HL-60 (cell line): ENCODE measurements around the gene SMAD2.

Experiments
- DNase-seq, 2 experiments: peaks; one replicate each; pipeline ENCODE4 v3.0.0-alpha.2; 2010 to 2020; ENCODE audit warnings: low read depth in 1 of 2, low spot score in 1 of 2
- H3K27ac ChIP-seq: fragments of 250-450 bp; sonication (Bioruptor Pico); replicated peaks from 2 replicates; pipeline ENCODE4 v1.5.1; 2020; ENCODE audit warnings: mild to moderate bottlenecking, moderate library complexity
- H3K27me3 ChIP-seq: fragments of 250-450 bp; sonication (Bioruptor Pico); 2 replicates; pipeline ENCODE4 v1.5.1; 2021; ENCODE audit warnings: mild to moderate bottlenecking, moderate library complexity; ENCODE audit not compliant: insufficient read depth, poor library complexity, severe bottlenecking
- H3K4me3 ChIP-seq: replicated peaks from 2 replicates; pipeline ENCODE4 v1.5.1; 2011; ENCODE audit warnings: mild to moderate bottlenecking, control low read depth, low read length; ENCODE audit not compliant: insufficient read depth
- CTCF ChIP-seq: IDR thresholded peaks from one replicate; pipeline ENCODE4 v1.5.1; 2011; ENCODE audit warnings: low read length, control low read depth, inconsistent platforms; ENCODE audit not compliant: insufficient read depth
- GABPA ChIP-seq: IDR thresholded peaks from 2 replicates; pipeline ENCODE4 v1.6.1; 2012; ENCODE audit warnings: low read depth
- POLR2AphosphoS5 ChIP-seq: IDR thresholded peaks from 2 replicates; pipeline ENCODE4 v1.6.1; 2012; ENCODE audit warnings: low read depth
- REST ChIP-seq: IDR thresholded peaks from 2 replicates; pipeline ENCODE4 v1.6.1; 2012; ENCODE audit warnings: low read depth; ENCODE audit not compliant: insufficient replicate concordance
- SPI1 ChIP-seq: IDR thresholded peaks from 2 replicates; pipeline ENCODE4 v1.6.1; 2012; ENCODE audit warnings: low read depth, mild to moderate bottlenecking, borderline replicate concordance

The SMAD2 gene

GRCh38 chr18:47915930-47916329 is 14.5 kb downstream of the SMAD2 start:
- no peak overlapping the region for H3K4me3 ChIP-seq
- TF ChIP-seq REST: no peak
- TF ChIP-seq GABPA: no peak
- no peak for TF ChIP-seq SPI1
- TF ChIP-seq CTCF: no peak
- no peak for TF ChIP-seq POLR2AphosphoS5
- H3K27ac ChIP-seq: no peak overlapping the region
- no peak for DNase-seq
- H3K27me3 ChIP-seq: no peaks in the 10 kb centered on the region

GRCh38 chr18:47915229-47915628 is 15.2 kb downstream of the SMAD2 start:
- TF ChIP-seq POLR2AphosphoS5: no peak
- Histone ChIP-seq H3K27me3 (no peaks in the 10 kb centered on the region), H3K27ac (no peak overlapping the region), H3K4me3 (no peak overlapping the region)
- DNase-seq: no peak

GRCh38 chr18:47912794-47913585 is 17.5 kb downstream of the SMAD2 start:
- DNase-seq: no peak
- Histone ChIP-seq H3K4me3 (no peak overlapping the region), H3K27ac (no peak overlapping the region), H3K27me3 (no peaks in the 10 kb centered on the region)
- TF ChIP-seq CTCF (no peak), POLR2AphosphoS5 (no peak), REST (no peak), GABPA (no peak), SPI1 (no peak)

- Histone ChIP-seq H3K4me3 (no peak overlapping the region), H3K27me3 (no peaks in the 10 kb centered on the region), H3K27ac (no peak overlapping the region)
- DNase-seq: no peak
- TF ChIP-seq REST (no peak), SPI1 (no peak), CTCF (no peak), POLR2AphosphoS5 (no peak), GABPA (no peak)
Observed at GRCh38 chr18:47912343-47912742, 18.1 kb downstream of the SMAD2 start.
